GM12874 (cell line): Measurements from ENCODE around the gene YEATS2.

ENCODE experiments used
- CTCF ChIP-seq: IDR thresholded peaks from 2 replicates; pipeline ENCODE4 v1.5.1; 2011; ENCODE audit warnings: low read depth, mild to moderate bottlenecking, control low read depth, low read length, moderate library complexity; ENCODE audit not compliant: insufficient read depth

YEATS2 gene

GRCh38 chr3:183857863-183858262 lies 160.3 kb downstream of the YEATS2 start:
- no peak for TF ChIP-seq CTCF
